NCI-H82 treated with DMSO at 0.1 percent for 48 hours (cell line): Measurements from ENCODE around the gene ARSJ.
"Not testable (repeated sequence)": the region's sequence is repeated elsewhere in the genome, so short reads cannot be mapped to it uniquely, and the experiment has no call there.

ENCODE experiments used
- DNase-seq: peaks from one replicate; lab custom pipeline; 2025; ENCODE audit not compliant: unreplicated experiment; lab: John Stamatoyannopoulos, UW

The ARSJ gene

DNA sequence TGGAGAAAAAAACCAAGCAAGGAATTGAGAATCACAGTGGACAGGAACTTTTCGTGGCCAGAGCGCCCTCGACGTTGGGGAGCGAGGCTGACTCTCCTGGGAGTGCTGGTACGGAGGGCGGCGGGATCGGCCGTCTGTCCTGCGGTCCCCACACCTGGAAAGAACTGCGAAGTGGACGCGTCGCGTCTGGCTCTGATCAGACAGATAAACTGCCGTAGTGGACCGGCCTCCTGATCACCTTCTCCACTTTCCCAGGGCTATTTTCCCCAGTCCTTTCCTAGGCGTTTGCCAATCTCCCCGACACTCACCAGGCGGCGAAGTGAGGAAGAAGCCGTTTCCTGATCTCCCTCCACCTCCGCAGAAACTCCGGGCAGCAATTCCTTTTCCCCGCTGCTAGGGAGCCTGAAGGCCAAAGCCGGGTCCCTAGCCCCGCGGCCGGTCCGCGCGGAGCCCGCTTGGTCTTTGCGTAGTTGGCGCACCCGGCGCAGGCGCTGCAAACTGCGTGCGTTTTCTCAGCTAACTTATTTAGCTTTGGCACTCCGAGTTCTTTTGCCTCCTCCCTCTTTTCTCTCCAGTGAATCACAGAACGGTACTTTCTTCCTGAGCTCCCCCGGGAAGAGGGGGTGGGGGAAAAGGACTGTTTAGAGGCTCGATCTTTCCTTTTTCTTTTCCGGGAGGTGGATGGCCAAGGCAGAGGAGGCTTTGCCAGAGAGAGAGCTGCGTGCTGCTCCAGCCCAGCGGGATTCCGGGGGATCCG is at the start of gene ARSJ:
ARSJ (minus strand) TSS at position 500 of the 757 bp plus-strand sequence. CDS start 813 bp downstream, outside the sequence.
- DNase-seq, result no peak

DNA sequence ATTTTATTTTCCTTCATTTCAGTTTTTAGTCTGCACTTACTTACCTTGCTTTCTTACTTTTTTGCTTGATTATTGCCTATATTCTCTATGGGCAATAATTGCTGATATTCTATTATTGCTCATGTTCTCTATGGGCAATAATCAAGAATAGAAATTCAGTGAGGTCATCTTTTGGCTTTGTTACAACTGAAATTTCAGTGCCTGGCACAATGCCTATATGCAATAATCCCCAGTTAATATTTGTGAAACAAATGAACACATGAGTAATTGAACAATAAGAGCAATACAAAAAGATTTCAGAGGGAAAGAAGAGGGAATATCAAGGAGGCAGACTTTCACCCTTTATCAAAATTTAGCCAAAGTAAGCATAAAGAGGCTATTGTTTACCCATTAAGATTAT is 48.6 kb upstream of the ARSJ start:
- no peak for DNase-seq

DNA sequence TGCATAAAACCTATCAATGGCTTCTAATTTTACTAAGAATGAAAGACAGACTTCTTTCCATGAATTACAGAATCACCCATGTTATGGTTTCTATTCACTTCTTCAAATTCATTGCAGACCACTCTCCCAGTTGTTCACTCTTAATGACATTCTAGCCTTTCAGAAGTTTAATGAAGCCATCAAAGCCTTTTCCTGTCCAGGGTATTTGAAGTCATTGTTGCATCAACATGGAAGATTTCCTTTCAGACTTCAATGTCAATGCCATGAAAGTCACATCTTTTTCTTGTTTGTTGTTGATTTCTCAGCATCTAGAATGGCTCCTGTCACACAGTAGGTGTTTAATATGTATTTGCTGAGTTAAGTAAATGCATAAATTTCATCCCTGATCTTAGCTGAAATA is 48.1 kb upstream of the ARSJ start:
- DNase-seq, result no peak

DNA sequence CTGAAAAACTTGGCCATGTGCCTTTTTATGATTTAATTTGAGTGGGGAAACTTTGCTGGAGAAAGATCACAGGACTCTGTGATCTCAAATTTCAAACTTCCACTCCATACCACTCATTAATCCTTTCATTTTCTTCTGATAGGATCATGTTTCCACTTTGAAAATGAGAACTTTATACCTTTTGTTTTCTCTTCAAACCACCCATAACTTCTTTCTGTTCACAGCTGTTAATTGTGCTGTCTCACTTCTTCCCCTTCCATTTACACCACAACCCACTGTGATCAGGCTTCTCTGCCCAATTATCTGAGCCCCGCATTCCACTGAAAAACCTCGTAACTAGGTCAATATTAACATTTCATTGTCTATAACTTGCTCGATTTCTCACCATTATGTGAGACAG is 47.0 kb upstream of the ARSJ start:
- no peak for DNase-seq

DNA sequence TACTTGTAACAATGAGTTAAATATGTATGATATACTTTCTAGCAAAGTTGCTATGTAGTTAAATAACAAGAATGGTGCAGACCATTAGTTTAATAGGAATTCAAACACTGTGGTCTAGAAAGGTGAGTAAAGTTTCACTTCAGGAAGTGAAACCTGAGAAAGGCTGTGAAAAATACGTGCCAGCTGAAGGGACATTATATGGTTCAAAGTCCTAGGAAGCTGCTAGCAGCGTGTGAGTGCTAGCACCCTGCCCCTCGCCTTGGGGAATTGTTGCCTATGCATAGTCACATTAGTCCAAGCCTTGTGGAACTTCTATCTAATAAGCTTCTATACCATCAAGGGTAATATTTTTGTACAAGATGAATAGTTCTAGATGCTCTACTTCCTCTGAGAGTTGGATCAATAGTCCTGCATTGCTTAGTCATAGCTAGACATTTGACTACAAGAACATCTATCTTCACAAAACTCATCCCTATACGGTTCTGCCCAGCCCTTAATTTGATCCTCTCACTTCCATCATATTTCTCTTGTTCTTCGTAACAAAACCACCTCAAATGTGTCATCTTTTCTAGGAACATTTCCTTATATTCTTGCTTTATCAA is 45.8 kb upstream of the ARSJ start:
- no peak for DNase-seq

DNA sequence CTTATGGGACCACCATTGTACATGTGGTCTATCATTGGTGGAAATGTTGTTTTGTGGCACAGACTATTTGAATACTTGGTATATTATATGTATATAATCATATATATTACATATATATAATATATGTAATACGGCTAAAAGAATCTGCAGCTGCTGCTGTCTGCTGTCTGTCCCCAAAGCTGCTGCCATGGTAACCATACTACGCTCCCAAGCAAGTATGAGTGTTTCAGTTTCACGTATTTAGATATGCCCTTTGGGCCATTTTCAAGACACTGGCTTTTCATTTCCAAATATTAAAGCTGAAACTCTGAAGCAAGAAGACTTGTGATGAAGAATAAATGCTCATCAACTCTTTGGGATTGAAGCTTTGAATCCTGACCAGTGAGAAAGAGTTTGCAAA is 42.0 kb upstream of the ARSJ start:
- no peak for DNase-seq

DNA sequence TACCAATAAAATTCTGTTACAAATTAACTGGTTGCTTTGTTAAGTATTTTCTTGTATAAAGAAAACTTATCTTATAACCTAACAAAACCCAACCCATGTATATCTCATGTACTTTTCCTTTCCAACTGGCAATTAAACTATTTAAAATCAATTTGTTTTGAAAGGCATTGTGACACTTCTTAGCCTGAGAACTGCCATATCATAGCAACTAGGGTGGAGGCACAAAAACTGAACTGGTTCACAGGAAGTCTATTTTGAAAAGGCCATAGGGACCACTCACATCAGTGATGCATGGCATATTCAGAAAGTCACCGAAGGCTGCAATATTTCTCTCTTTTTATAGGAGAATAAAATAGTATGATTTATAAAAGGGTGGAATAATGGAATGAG is 40.5 kb upstream of the ARSJ start:
- no peak for DNase-seq

DNA sequence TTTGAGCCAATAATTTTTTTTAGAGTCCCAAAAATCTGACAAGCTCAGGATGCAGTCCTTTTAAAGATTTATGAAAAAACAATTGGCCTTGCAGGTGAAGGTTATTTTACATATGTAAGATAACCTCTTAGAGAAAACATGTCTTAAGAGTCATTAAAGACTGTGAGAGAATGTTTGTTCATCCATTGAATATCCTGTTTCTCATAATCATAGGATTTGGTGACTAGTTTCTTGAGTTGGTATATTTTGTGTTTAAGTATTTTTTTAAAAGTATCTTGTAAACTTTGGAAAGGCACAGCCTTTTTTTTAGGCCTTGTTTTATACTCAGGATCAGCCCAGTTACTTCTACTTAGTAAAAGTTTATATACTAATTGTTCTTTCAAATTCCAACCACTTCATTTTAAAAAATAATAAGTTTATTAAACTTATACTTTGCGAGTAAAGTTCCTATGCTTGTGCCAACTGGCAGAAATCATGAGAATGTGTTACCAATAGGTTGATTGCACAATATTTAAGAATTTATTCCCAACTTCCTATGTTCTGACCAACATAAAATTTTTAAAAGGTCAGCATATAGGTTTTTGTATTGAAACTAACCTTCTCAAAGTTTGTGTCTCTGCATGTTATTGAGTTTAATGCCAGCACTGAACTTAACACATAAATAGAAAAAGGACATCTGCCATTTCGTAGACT is 40.0 kb upstream of the ARSJ start:
- DNase-seq, result no peak

DNA sequence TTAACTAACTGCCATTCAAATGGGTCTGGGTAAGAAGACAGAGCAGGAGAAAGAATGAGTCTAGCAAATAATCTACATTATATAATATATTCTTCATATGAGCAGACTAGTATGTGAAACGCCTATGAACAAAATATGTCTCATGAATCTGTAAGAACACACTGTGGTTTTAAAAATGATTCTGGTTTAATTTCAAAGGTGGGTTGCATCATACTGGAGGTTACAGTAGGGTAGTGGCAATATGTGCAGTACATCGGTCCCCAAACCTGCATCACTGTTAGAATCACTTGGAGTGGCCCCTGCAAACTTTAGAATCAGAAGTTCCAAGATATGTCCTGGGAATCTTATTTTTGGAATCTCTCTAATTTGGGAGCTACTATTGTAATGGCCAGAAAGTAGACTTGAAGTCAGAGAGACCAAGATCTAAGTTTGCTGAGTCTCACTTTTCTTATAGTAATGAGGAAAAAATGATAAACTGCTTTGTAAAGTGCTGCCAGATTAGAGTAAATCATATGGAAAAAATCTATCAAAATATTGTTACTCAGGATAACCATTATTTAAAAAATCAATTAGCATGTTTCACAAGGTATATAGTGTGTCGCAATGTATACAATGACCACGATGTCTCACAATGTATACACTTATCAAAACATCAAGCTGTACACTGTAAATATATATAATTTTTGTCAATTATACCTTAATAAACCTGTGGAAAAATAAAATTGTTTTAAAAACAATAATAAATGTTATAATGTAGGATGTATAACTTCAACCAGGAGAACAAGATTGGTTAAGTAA is 37.9 kb upstream of the ARSJ start:
- no peak for DNase-seq

DNA sequence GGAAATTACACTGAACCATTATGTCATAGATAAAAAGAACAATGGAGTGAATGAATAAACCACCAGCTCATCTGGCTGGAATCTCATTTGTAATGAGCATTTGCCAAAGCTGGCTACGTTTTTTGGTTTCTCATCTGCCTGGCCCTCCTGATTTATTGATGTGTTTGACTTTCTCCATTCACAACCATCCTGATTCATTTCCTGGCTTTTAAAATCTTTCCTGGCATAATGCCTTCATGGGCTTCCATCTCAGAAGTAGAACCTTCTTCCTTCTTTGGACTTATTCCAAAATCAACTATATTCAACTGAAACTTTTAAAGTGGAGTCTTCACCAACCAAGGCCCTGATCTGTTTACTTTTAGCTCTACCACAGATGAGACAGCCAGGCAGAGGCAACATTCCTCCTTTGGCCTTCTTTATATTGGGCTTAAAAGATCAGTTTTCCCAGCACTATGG is 36.0 kb upstream of the ARSJ start:
- no peak for DNase-seq

DNA sequence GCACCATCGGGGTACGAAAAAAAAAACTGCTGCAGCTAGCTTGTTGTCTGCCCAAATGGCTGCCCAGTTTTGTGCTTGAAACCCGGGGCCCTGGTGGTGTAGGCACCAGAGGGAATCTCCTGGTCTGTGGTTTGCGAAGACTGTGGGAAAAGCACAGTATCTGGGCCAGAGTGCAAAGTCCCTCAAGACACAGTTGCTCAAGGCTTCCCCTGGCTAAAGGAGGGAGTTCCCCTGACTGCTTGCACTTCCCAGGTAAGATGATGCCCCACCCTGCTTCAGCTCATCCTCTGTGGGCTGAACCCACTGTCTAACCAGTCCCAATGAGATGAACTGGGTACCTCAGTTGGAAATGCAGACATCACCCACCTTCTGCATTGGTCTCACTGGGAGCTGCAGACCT is 33.8 kb upstream of the ARSJ start:
- not testable (repeated sequence) for DNase-seq

DNA sequence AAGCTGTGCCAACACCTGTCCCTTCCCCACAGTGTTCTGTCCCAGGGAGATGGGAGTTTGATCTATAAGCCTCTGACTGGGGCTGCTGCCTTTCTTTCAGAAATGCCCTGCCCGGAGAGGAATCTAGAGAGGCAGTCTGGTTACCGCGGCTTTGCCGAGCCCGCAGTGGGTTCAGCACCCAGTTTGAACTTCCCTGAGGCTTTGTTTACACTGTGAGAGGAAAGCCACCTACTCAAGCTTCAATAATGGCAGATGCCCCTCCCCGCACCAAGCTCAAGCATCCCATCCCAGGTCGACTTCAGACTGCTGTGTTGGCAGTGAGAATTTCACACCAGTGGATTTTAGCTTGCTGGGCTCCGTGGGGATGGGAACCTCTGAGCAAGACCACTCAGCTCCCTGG is 33.3 kb upstream of the ARSJ start:
- no peak for DNase-seq

DNA sequence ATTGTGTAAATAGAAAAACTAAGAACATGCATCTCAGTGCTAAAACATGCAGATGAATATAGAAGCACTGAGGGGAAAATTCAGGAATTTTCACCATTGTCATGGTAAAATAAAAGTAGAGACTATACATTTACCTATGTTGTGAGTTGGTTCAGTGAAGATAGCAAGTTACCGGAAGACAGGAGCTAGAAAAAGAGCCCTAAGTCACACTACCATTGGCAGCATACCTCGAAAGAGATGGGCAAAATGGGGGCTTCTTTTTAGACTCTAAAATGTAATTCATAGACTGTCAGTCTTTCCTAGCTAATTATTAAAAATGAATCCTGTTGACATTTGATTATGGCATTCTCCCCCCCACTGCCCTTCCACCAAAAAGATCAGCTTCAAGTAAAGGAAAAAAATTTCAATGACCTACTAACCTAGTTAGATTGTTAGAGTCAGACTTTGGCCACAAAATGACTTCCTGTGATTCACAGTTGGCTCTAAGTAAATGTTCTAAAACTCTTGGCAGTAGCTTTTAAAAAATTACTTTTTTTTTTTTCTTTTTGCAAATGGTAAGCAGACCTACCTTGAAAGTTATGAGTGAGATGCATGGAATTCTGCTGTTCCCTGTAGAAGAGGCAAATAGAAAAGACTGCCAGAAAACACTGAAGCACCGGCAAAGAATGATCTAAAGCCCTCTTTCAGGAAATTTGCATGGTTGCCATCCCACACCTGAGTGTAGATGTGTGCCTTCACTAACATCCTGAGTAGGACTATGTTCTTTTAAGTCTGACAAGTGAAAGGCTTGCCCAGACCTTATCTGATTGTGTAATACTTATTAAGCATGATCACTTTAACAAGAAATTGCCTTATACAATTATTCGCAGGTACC is 26.4 kb upstream of the ARSJ start:
- DNase-seq, result no peak

DNA sequence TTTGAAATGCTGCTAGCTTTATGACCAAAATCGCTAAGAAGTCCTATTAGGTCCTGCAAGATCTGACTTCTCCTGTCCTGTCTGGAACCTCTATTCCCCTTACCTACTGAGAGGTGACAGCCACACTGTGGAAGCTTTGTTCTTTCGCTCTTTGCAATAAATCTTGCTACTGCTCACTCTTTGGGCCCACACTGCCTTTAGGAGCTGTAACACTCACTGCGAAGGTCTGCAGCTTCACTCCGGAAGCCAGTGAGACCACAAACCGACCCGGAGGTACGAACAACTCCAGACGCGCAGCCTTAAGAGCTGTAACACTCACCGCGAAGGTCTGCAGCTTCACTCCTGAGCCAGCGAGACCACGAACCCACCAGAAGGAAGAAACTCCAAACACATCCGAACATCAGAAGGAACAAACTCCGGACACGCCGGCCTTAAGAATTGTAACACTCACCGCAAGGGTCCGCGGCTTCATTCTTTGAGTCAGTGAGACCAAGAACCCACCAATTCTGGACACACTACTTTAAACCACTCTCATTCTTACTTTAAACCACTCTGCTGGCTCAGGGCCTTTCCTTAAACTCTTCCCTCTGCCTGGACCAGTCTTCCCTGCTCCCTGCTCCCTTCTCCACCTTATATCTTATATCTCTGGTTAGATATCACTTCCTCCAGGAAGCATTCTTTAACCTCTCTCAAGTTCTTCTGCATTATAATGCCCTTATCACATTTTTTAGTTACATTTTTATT is 25.2 kb upstream of the ARSJ start:
- not testable (repeated sequence) for DNase-seq

DNA sequence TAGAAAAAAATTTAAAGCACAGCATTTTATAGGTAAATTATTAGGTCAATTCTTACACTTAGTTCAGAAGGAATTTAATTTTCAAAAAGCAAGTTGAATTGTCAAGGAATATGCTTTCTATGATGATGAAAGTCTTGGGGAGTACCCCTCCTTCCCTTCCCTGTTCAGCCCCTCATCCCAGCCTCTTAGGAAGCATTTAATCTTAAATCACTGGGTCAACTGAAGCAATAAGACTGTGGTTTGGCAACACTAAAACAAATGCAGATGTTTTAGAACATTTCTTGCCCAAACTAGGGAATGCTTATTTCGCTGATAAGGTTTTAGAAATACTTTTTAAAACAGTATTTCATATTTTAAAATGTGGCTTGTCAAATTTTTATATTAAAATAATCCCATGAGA is 19.1 kb upstream of the ARSJ start:
- no peak for DNase-seq

DNA sequence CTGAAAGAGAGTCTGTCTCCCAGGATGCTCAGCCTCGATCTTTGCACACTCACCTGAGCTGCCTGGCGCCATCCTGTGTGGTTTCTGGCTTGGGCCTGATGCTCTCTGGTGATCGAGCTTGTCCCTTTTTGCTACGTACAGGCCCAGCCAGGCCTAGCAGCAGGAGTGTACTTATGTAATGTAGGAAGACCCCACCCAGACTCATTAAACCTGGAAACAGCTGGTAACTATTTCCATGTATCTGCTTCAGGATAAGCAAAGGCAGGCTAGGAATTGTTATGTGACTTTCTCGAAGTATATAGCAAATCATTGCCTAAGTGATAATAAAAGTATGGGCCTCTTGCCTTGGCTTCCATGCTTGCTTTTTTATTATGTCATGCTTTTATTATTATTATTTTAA is 18.6 kb upstream of the ARSJ start:
- DNase-seq, result no peak

DNA sequence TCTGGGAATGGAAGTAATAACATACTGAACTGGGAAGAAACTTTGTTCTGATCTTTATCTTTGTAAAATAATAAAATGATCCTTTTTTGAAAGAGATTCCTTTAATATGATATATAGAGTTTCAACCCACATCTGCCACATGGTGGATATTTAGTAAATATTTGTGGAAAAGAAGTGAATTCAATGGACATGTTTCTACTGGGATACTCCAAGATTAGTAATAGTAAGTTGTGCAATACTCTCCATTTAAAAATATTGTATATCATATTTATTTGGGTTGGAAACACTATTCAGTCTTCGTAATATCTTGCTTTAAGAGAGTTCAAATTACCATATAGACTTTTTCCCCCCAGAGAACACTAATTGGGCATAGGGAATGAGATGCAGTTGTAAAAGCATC is 17.8 kb upstream of the ARSJ start:
- DNase-seq, result no peak

DNA sequence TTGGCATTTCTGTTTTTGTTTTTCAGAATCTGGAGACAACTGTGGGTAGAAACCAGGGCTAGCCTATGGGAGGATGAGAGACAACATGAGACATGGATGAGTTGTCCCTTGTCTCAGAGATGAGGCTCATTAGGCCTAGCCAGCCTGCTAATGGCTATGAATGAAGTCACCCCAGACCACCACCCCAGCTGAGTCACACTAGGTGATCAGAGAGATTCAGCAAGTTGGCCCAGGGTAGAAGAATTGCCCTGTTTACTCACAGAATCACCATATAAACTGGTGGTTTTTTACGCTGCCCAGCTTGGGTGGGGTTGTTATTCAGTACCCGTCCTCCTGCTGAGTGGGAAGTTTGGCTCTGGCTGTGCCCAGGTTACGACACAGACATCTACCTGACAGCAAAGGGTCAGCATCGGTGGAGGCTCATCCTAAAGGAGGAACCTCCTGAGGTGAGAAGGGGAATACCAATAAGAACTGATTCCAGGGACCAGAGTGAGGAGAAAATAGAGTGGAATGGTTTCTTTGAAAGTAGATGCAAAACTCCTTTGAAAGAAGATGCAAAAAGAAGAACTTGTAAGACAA is 17.2 kb upstream of the ARSJ start:
- no peak for DNase-seq

DNA sequence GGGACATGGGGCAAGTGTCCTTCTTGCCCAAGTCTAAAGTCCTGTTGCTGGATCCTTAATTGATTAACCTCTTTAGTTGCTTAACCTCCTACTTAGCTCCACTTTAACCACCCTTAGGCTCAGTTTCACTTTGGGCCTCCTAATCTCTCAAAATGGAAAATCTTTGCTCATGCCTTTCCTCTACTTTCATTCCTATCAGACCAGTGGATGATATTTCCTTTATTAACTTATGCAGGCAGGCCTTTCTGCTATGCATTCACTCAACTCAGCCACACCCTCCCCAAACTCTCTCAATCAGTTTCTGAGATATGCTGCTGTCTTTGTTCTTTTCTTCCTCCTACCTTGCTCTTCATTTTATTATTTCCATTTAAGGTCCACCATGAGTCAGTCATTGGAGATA is 14.4 kb upstream of the ARSJ start:
- DNase-seq, result no peak
